IMR-90 (cell line): ENCODE measurements around the gene GRSF1. TPM values are rescaled to one million over a fixed set of nuclear protein-coding genes. Genes with fewer than 3 reads are reported as not detected.

ENCODE experiments used
- ATAC-seq: fragments of 200-7000 bp; cut with Tn5 transposase; 2 replicates; pipeline ENCODE4 v1.9.1; 2020; ENCODE audit warnings: low read depth, mild to moderate bottlenecking, moderate library complexity
- BruUV-seq: library from RNA; stranded (reverse); fragments of 400-500 nt; replicated peaks from 2 replicates; lab custom pipeline; 2021; lab: Mats Ljungman, UMichigan
- CTCF ChIA-PET: fragments of 300-600 bp; formaldehyde crosslinking; extraction: SDS; loops from one replicate; lab custom pipeline; 2021; ENCODE audit warnings: antibody characterized with exemption; lab: Yijun Ruan, JAX
- POLR2A ChIA-PET: fragments of 300-600 bp; sonication (Branson Sonifier 250); formaldehyde crosslinking; loops from one replicate; lab custom pipeline; 2022; ENCODE audit warnings: antibody characterized with exemption; ENCODE audit not compliant: unreplicated experiment; lab: Charles Lee
- DNase-seq: peaks from one replicate; pipeline ENCODE4 v3.0.0; 2013
- H2AFZ ChIP-seq: replicated peaks from 2 replicates; pipeline ENCODE3; 2013; ENCODE audit warnings: low read length, mild to moderate bottlenecking; ENCODE audit not compliant: poor library complexity
- H2AK5ac ChIP-seq: 2 replicates; pipeline ENCODE4 v1.6.1; 2013; ENCODE audit warnings: low read depth, low read length, inconsistent platforms
- H2AK9ac ChIP-seq: replicated peaks from 2 replicates; pipeline ENCODE3; 2013; ENCODE audit warnings: mild to moderate bottlenecking, low read depth, low read length, moderate library complexity; ENCODE audit not compliant: poor library complexity
- H2BK120ac ChIP-seq: 2 replicates; pipeline ENCODE4 v1.6.1; 2013; ENCODE audit warnings: low read depth, low read length, inconsistent platforms
- H2BK15ac ChIP-seq: 3 replicates; pipeline ENCODE4 v1.6.1; 2013; ENCODE audit warnings: low read depth, low read length, inconsistent platforms
- H2BK20ac ChIP-seq: 2 replicates; pipeline ENCODE4 v1.6.1; 2013; ENCODE audit warnings: low read depth, mild to moderate bottlenecking, inconsistent platforms, low read length, moderate library complexity
- H2BK5ac ChIP-seq: 2 replicates; pipeline ENCODE4 v1.6.1; 2013; ENCODE audit warnings: mild to moderate bottlenecking, low read depth, low read length, inconsistent platforms; ENCODE audit not compliant: poor library complexity, severe bottlenecking
- H3K14ac ChIP-seq: replicated peaks from 2 replicates; pipeline ENCODE4 v1.6.1; 2013; ENCODE audit warnings: low read depth, low read length, inconsistent platforms
- H3K18ac ChIP-seq: 2 replicates; pipeline ENCODE4 v1.6.1; 2013; ENCODE audit warnings: low read depth, low read length, control low read depth
- H3K23ac ChIP-seq: 2 replicates; pipeline ENCODE4 v1.6.1; 2013; ENCODE audit warnings: low read depth, low read length, inconsistent platforms
- H3K27ac ChIP-seq: 2 replicates; pipeline ENCODE4 v1.5.1; 2013; ENCODE audit warnings: mild to moderate bottlenecking, control low read depth, low read length; ENCODE audit not compliant: insufficient read depth
- H3K27me3 ChIP-seq: 2 replicates; pipeline ENCODE4 v1.6.1; 2013; ENCODE audit warnings: low read length; ENCODE audit not compliant: control insufficient read depth, insufficient read depth
- H3K36me3 ChIP-seq: 2 replicates; pipeline ENCODE4 v1.6.1; 2013; ENCODE audit warnings: low read length, mixed read lengths; ENCODE audit not compliant: control insufficient read depth, insufficient read depth
- H3K4ac ChIP-seq: 2 replicates; pipeline ENCODE4 v1.6.1; 2013; ENCODE audit warnings: low read depth, low read length, inconsistent platforms
- H3K4me1 ChIP-seq: 2 replicates; pipeline ENCODE4 v1.6.1; 2013; ENCODE audit warnings: low read length, mixed read lengths; ENCODE audit not compliant: control insufficient read depth, insufficient read depth
- H3K4me2 ChIP-seq: 2 replicates; pipeline ENCODE4 v1.6.1; 2013; ENCODE audit warnings: low read depth, mild to moderate bottlenecking, control low read depth, low read length, moderate library complexity
- H3K4me3 ChIP-seq: 2 replicates; pipeline ENCODE4 v1.5.1; 2013; ENCODE audit warnings: low read depth, mild to moderate bottlenecking, control low read depth, low read length, moderate library complexity; ENCODE audit not compliant: insufficient read depth
- H3K56ac ChIP-seq: 2 replicates; pipeline ENCODE4 v1.6.1; 2013; ENCODE audit warnings: low read length, inconsistent platforms; ENCODE audit not compliant: insufficient read depth; ENCODE audit errors: extremely low read depth
- H3K79me1 ChIP-seq, 2 experiments: 2 replicates each; pipeline ENCODE4 v1.6.1; 2013; ENCODE audit warnings: low read length in 2 of 2, inconsistent platforms in 1 of 2, low read depth in 1 of 2
- H3K9ac ChIP-seq: 2 replicates; pipeline ENCODE4 v1.6.1; 2013; ENCODE audit warnings: low read depth, low read length, control low read depth
- H3K9me1 ChIP-seq: 2 replicates; pipeline ENCODE4 v1.6.1; 2013; ENCODE audit warnings: low read length, inconsistent platforms; ENCODE audit not compliant: insufficient read depth
- H3K9me3 ChIP-seq: 2 replicates; pipeline ENCODE4 v1.6.1; 2013; ENCODE audit warnings: low read length; ENCODE audit not compliant: control insufficient read depth, insufficient read depth
- H4K20me1 ChIP-seq: 2 replicates; pipeline ENCODE4 v1.6.1; 2013; ENCODE audit warnings: low read length, inconsistent platforms; ENCODE audit not compliant: insufficient read depth
- H4K5ac ChIP-seq: 2 replicates; pipeline ENCODE4 v1.6.1; 2013; ENCODE audit warnings: mild to moderate bottlenecking, low read depth, low read length, control low read depth
- H4K8ac ChIP-seq, 2 experiments: 2 replicates each; pipeline ENCODE4 v1.6.1; 2013; ENCODE audit warnings: low read depth in 2 of 2, low read length in 2 of 2, control low read depth in 1 of 2, inconsistent platforms in 1 of 2
- H4K91ac ChIP-seq: 2 replicates; pipeline ENCODE4 v1.6.1; 2013; ENCODE audit warnings: low read depth, low read length, inconsistent platforms; ENCODE audit not compliant: insufficient read depth
- BHLHE40 ChIP-seq: fragments of 150-350 bp; IDR thresholded peaks from 2 replicates; pipeline ENCODE4 v1.6.1; 2016; ENCODE audit warnings: mild to moderate bottlenecking, low read depth, low read length
- CEBPB ChIP-seq: IDR thresholded peaks from 2 replicates; pipeline ENCODE4 v1.6.1; 2012; ENCODE audit warnings: low read depth, low read length, improper control_type of control experiment
- CHD1 ChIP-seq: IDR thresholded peaks from 2 replicates; pipeline ENCODE4 v1.6.1; 2012; ENCODE audit warnings: low read depth, low read length, improper control_type of control experiment
- FOS ChIP-seq: fragments of 150-350 bp; IDR thresholded peaks from 2 replicates; pipeline ENCODE4 v1.6.1; 2016; ENCODE audit warnings: low read depth, low read length
- MAFK ChIP-seq: IDR thresholded peaks from 2 replicates; pipeline ENCODE4 v1.6.1; 2012; ENCODE audit warnings: low read depth, low read length, improper control_type of control experiment
- MAZ ChIP-seq: IDR thresholded peaks from 2 replicates; pipeline ENCODE4 v1.6.1; 2012; ENCODE audit warnings: low read depth, mild to moderate bottlenecking, low read length, improper control_type of control experiment, moderate library complexity, borderline replicate concordance
- MXI1 ChIP-seq: IDR thresholded peaks from 2 replicates; pipeline ENCODE4 v1.6.1; 2012; ENCODE audit warnings: low read depth, mild to moderate bottlenecking, low read length, moderate library complexity, borderline replicate concordance
- NFE2L2 ChIP-seq: fragments of 150-350 bp; IDR thresholded peaks from 2 replicates; pipeline ENCODE4 v1.6.1; 2016; ENCODE audit warnings: low read depth, mild to moderate bottlenecking, low read length
- POLR2A ChIP-seq: IDR thresholded peaks from 2 replicates; pipeline ENCODE4 v1.6.1; 2012; ENCODE audit warnings: mild to moderate bottlenecking, low read depth, low read length
- RAD21 ChIP-seq: IDR thresholded peaks from 2 replicates; pipeline ENCODE4 v1.6.1; 2012; ENCODE audit warnings: low read length, improper control_type of control experiment
- RCOR1 ChIP-seq: IDR thresholded peaks from 2 replicates; pipeline ENCODE4 v1.6.1; 2012; ENCODE audit warnings: mild to moderate bottlenecking, low read length, improper control_type of control experiment; ENCODE audit not compliant: insufficient replicate concordance
- RFX5 ChIP-seq: IDR thresholded peaks from 2 replicates; pipeline ENCODE4 v1.8.0; 2012; ENCODE audit warnings: low read depth, mild to moderate bottlenecking, low read length, moderate library complexity
- SMC3 ChIP-seq: fragments of 150-350 bp; IDR thresholded peaks from 2 replicates; pipeline ENCODE4 v1.6.1; 2016; ENCODE audit warnings: low read depth, mild to moderate bottlenecking, antibody characterized with exemption, low read length, moderate library complexity
- dilution Hi-C: fragments of 300-500 bp; cut with HindIII; formaldehyde crosslinking; loops from one replicate; pipeline ENCODE4 v1.14.3; 2018; ENCODE audit warnings: low sequenced_read_pairs; ENCODE audit not compliant: unreplicated experiment
- in situ Hi-C: fragments of 300-500 bp; cut with MboI; formaldehyde crosslinking; loops from 3 replicates; pipeline ENCODE4 v1.14.3; 2019; ENCODE audit warnings: low sequenced_read_pairs, inconsistent platforms, mixed read lengths
- intact Hi-C: fragments of 100-400 bp; cut with micrococcal nuclease; formaldehyde crosslinking; loops from 2 replicates; pipeline ENCODE4 v1.10.0; 2022
- polyA plus RNA-seq, 3 experiments: library from polyadenylated mRNA; depleted of rRNA; stranded (reverse); fragments of >200 nt; gene quantifications; 2 replicates each; pipeline ENCODE4 v1.2.3, GENCODE V29; 2012; ENCODE audit warnings: low replicate concordance in 1 of 3
- total RNA-seq: library from RNA; depleted of rRNA; stranded (reverse); fragments of >200 nt; gene quantifications from 2 replicates; pipeline ENCODE4 v1.2.3, GENCODE V29; 2012
- TF ChIP-seq, protein P1 (sequence below): conservative IDR thresholded peaks from 2 replicates; pipeline ENCODE4 v1.5.1; 2012; ENCODE audit warnings: mild to moderate bottlenecking, low read depth, low read length, improper control_type of control experiment
- TF ChIP-seq, protein P2 (sequence below): fragments of 150-350 bp; IDR thresholded peaks from 2 replicates; pipeline ENCODE4 v1.6.1; 2016; ENCODE audit warnings: low read depth, mild to moderate bottlenecking, low read length, moderate library complexity, borderline replicate concordance
- TF ChIP-seq, protein P3 (sequence below): fragments of 150-350 bp; IDR thresholded peaks from 2 replicates; pipeline ENCODE4 v1.6.1; 2017; ENCODE audit warnings: mild to moderate bottlenecking, antibody characterized with exemption, low read length, low read depth

GRSF1 gene
- total and polyA plus RNA-seq, 2 of the 4 experiments (the other 2 are of a cell fraction) = 67.7 to 71.5 TPM

DNA sequence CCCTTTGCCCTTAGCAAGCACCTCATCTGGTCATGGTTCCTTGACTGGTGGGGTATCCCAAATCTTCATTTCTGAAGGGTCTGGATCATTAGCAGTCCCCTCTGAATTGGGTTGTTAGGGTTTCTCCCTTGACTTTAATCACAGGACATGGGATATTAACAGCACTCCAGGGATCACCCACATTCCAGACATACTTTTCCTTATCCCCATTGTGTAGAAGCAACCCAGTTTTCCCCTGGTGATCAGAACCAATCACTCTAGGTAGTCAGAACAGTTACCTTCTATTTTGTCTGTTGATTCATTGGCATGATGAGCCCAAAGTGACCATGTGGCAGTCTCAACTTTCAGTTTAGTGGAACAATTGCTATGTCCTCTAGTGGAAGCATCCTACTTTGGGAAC, 29.1 kb upstream of the GRSF1 start:
- Histone ChIP-seq H2AK5ac (no peak overlapping the region), H4K8ac (no peak overlapping the region), H3K9me3 (no peaks in the 10 kb centered on the region), H3K23ac (no peak overlapping the region), H2BK15ac (no peak overlapping the region), H4K91ac (no peak overlapping the region), H2AFZ (no peak overlapping the region), H3K56ac (no peak overlapping the region), H3K27ac (no peak overlapping the region), H3K14ac (no peak overlapping the region), H3K27me3 (no peaks in the 10 kb centered on the region), H3K4me3 (no peak overlapping the region), H2AK9ac (no peak overlapping the region), H3K36me3 (no peaks in the 10 kb centered on the region), H3K4ac (no peak overlapping the region), H4K20me1 (no peaks in the 10 kb centered on the region), H2BK5ac (no peak overlapping the region), H2BK120ac (no peak overlapping the region), H3K9ac (no peak overlapping the region), H2BK20ac (no peak overlapping the region), H3K4me2 (no peak overlapping the region), H3K4me1 (no peaks in the 10 kb centered on the region), H3K18ac (no peak overlapping the region), H3K9me1 (no peaks in the 10 kb centered on the region), H3K79me1 (no peaks in the 10 kb centered on the region), H4K5ac (no peak overlapping the region)
- dilution Hi-C loops = no loop called here
- no peak for ATAC-seq
- DNase-seq = no peak
- in situ Hi-C loops = no loop called here
- BruUV-seq = no TSS peak
- ChIA-PET POLR2A (no interaction called here), CTCF (no interaction called here)
- intact Hi-C loops = no loop called here
- TF ChIP-seq MXI1 (no peak), RFX5 (no peak), CHD1 (no peak), POLR2A (no peak), MAFK (no peak), NFE2L2 (no peak), MAZ (no peak), BHLHE40 (no peak), CEBPB (no peak), FOS (no peak), RAD21 (no peak), SMC3 (no peak), RCOR1 (no peak)
- TF ChIP-seq, protein P1, sequence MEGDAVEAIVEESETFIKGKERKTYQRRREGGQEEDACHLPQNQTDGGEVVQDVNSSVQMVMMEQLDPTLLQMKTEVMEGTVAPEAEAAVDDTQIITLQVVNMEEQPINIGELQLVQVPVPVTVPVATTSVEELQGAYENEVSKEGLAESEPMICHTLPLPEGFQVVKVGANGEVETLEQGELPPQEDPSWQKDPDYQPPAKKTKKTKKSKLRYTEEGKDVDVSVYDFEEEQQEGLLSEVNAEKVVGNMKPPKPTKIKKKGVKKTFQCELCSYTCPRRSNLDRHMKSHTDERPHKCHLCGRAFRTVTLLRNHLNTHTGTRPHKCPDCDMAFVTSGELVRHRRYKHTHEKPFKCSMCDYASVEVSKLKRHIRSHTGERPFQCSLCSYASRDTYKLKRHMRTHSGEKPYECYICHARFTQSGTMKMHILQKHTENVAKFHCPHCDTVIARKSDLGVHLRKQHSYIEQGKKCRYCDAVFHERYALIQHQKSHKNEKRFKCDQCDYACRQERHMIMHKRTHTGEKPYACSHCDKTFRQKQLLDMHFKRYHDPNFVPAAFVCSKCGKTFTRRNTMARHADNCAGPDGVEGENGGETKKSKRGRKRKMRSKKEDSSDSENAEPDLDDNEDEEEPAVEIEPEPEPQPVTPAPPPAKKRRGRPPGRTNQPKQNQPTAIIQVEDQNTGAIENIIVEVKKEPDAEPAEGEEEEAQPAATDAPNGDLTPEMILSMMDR = no peak
- TF ChIP-seq, protein P2, sequence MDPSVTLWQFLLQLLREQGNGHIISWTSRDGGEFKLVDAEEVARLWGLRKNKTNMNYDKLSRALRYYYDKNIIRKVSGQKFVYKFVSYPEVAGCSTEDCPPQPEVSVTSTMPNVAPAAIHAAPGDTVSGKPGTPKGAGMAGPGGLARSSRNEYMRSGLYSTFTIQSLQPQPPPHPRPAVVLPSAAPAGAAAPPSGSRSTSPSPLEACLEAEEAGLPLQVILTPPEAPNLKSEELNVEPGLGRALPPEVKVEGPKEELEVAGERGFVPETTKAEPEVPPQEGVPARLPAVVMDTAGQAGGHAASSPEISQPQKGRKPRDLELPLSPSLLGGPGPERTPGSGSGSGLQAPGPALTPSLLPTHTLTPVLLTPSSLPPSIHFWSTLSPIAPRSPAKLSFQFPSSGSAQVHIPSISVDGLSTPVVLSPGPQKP = no peak
- TF ChIP-seq, protein P3, sequence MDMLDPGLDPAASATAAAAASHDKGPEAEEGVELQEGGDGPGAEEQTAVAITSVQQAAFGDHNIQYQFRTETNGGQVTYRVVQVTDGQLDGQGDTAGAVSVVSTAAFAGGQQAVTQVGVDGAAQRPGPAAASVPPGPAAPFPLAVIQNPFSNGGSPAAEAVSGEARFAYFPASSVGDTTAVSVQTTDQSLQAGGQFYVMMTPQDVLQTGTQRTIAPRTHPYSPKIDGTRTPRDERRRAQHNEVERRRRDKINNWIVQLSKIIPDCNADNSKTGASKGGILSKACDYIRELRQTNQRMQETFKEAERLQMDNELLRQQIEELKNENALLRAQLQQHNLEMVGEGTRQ = no peak
